Measurements from ENCODE around the gene GFM2.
"Not testable (repeated sequence)": the region's sequence is repeated elsewhere in the genome, so short reads cannot be mapped to it uniquely, and the experiment has no call there.

The GFM2 gene

GRCh38 chr5:74693191-74693590, 73.7 kb downstream of the GFM2 start:
- no peak for DNase-seq

GRCh38 chr5:74686962-74687751, 79.8 kb downstream of the GFM2 start:
- no peak for DNase-seq

- no peak for DNase-seq
Observed at GRCh38 chr5:74685979-74686631, 80.8 kb downstream of the GFM2 start.

GRCh38 chr5:74684900-74685851, 81.7 kb downstream of the GFM2 start, which contains the start of gene HEXB:
TSS of gene HEXB (plus strand) at chr5:74685233. CDS start at chr5:74685261, 28 bp downstream.
- peak; percentile 83 to 86 for DNase-seq

- DNase-seq: no peak
Observed at GRCh38 chr5:74679966-74680365, 87.0 kb downstream of the GFM2 start.

GRCh38 chr5:74679300-74679699, 87.6 kb downstream of the GFM2 start:
- not testable (repeated sequence) for DNase-seq

- not testable (repeated sequence) for DNase-seq
Observed at GRCh38 chr5:74678123-74678522, 88.8 kb downstream of the GFM2 start.

GRCh38 chr5:74676466-74676865, 90.5 kb downstream of the GFM2 start:
- DNase-seq: not testable (repeated sequence)

GRCh38 chr5:74673011-74673790, 93.7 kb downstream of the GFM2 start:
- no peak for DNase-seq

- no peak for DNase-seq
Observed at GRCh38 chr5:74672215-74672877, 94.6 kb downstream of the GFM2 start.

All from stimulated activated CD4-positive, alpha-beta T cell treated with anti-CD3 and anti-CD28 coated beads, Interleukin-4, amount 100 ng/mL, for 4 hours (primary cell).